GM19240 (cell line): ENCODE measurements around the gene RAB14.
A peak's percentile ranks its signal among the peaks of the same experiment; 100 is the strongest.
"Not testable (repeated sequence)": the region's sequence is repeated elsewhere in the genome, so short reads cannot be mapped to it uniquely, and the experiment has no call there.

ENCODE experiments used
- DNase-seq: peaks from one replicate; pipeline ENCODE4 v3.0.0; 2011; ENCODE audit warnings: low spot score; ENCODE audit not compliant: insufficient read length

RAB14 gene

GRCh38 chr9:121168052-121168451 lies 33.6 kb downstream of the RAB14 start:
- no peak for DNase-seq

GRCh38 chr9:121160025-121160424 lies 41.6 kb downstream of the RAB14 start:
- no peak for DNase-seq

DNA sequence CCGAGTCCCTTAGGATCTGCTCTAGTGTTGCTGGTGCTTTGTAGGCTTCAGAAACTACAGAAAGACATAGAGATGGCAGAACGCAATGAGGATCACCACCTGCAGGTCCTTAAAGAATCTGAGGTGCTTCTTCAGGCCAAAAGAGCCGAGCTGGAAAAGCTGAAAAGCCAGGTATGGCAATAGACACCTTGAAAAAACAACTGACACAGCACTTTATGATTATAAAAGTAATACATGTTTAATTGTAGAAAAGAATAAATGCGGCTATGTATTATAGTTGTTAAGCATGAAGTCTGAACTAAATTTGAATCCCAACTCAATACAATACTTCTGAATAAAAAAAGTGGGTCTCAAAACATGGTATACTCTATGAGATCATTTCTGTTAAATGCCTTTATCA lies 43.7 kb downstream of the RAB14 start:
- DNase-seq = no peak

GRCh38 chr9:121156263-121156731 lies 45.4 kb downstream of the RAB14 start:
- peak; percentile 21 for DNase-seq

- no peak for DNase-seq
These were observed 46.9 kb downstream of the RAB14 start for GRCh38 chr9:121154782-121155181.

- DNase-seq = no peak
These were observed 48.0 kb downstream of the RAB14 start for GRCh38 chr9:121153642-121154041.

- DNase-seq = no peak
These were observed 51.5 kb downstream of the RAB14 start for GRCh38 chr9:121150188-121150587.

DNA sequence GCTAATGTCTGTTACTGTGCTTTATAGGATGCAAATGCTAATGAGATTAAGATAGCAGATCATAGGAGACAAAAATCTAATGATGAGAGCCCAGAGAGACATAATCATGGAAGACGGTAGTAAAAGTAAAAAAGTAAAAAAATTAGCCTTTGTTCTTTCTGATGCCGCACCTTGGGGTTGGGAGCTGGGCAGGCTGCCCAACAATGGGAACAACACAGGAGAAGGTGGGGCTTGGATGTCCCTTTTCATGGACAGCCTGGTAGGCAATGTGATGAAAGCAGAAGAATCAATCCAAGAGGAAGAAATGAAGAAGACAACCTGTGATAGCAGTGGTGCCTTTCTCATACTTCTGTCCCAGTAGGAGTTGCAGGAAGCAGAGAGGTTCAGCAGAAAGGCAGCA lies 57.2 kb downstream of the RAB14 start:
- no peak for DNase-seq

GRCh38 chr9:121143771-121144170 lies 57.9 kb downstream of the RAB14 start:
- DNase-seq = no peak

- no peak for DNase-seq
These were observed 60.0 kb downstream of the RAB14 start for GRCh38 chr9:121141706-121142105.

DNA sequence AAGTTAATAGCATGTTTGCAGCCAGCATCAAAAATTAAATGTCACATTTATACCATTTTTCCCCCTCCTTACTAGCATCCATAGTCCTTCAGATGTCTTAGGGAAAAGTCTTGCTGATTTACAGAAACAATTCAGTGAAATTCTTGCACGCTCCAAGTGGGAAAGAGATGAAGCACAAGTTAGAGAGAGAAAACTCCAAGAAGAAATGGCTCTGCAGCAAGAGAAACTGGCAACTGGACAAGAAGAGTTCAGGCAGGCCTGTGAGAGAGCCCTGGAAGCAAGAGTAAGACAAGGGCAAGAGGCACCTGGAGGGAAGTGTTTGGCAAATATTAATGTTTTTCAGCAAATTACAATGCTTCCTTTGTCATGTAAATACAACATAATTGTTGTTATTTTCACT lies 60.4 kb downstream of the RAB14 start:
- no peak for DNase-seq

GRCh38 chr9:121140162-121140561 lies 61.5 kb downstream of the RAB14 start:
- DNase-seq = no peak

DNA sequence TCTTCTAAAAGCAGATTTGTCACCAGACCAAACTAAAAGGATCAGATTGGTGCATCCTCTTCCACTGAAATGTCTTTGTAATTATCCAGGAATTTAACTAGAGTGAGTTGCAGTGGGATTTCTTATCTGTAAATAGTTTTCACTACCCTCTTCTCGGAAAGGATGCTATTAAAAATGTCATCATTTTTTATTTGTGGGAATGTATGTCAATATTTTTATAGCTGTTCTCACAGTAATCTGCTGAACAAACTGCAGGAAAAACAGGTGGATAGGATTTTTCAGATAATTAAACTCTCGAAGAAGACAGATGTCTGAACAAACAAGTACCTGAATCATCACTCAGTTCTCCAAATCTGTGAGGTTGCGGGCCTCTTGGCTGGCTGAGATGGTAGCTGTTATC lies 62.7 kb downstream of the RAB14 start:
- no peak for DNase-seq

DNA sequence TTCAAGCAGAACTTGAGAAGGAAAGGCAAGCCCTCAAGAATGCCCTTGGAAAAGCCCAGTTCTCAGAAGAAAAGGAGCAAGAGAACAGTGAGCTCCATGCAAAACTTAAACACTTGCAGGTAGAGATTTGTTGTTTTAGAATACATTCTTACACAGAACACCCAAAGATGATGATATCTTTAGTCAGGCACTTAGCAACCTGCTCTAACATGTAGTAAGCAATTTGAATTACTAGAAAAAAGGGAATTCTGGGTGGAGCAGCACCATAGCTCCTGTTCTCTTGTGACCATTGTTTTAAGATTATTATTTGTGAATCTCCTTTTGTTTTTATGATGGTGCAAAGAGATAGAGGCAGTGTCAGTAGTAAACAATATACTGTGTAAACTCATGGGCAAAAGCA lies 63.1 kb downstream of the RAB14 start:
- DNase-seq = no peak

DNA sequence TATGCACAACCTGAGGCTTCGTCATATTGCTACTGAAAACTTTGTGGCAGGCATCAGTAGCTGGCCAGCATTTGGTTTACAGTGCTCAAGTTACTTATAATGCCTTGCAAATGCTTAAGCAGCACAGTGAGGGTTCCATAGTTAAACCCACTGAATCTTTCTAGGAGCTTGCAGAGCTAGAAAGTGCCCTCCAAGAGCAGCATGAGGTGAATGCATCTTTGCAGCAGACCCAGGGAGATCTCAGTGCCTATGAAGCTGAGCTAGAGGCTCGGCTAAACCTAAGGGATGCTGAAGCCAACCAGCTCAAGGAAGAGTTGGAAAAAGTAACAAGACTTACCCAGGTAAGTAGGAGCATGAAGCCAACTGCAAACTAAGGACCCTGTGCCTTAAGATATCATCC lies 66.0 kb downstream of the RAB14 start:
- DNase-seq = no peak

DNA sequence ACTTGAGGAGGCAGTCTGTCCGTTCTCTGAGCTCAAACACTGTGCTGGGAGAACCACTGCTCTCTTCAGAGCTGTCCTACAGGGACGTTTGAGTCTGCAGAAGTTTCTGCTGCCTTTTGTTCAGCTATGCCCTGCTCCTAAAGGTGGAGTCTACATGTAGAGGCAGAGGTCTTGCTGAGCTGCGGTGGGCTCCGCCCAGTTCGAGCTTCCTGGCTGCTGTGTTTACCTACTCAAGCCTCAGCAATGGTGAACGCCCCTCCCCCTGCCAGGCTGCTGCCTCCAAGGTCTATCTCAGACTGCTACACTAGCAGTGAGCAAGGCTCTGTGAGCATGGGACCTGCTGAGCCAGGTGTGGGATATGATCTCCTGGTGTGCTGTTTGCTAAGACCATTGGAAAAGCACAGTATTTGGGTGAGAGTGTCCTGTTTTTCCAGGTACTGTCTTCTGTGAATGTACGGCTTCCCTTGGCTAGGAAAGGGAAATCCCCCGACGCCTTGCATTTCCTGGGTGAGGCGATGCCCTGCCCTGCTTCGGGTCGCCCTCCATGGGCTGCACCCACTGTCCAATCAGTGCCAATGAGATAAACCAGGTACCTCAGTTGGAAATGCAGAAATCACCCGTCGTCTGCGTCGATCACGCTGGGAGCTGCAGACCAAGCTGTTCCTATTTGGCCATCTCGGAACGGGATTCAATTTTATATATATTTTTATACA lies 68.4 kb downstream of the RAB14 start:
- no peak for DNase-seq

DNA sequence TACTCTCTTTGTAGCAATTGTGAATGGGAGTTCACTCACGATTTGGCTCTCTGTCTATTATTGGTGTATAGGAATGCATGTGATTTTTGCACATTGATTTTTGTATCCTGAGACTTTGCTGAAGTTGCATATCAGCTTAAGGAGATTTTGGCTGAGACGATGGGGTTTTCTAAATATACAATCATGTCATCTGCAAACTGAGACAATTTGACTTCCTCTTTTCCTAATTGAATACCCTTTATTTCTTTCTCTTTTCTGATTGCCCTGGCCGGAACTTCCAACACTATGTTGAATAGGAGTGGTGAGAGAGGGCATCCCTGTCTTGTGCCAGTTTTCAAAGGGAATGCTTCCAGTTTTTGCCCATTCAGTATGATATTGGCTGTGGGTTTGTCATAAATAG lies 72.3 kb downstream of the RAB14 start:
- not testable (repeated sequence) for DNase-seq
